GM12892 (cell line): ENCODE data around the gene POM121L12.

Source experiments
- POLR2A ChIP-seq: IDR thresholded peaks from 2 replicates; pipeline ENCODE4 v1.6.1; 2011; ENCODE audit warnings: low read depth, low read length, control low read depth
- POLR2AphosphoS5 ChIP-seq: IDR thresholded peaks from 2 replicates; pipeline ENCODE4 v1.6.1; 2011; ENCODE audit warnings: low read depth, low read length, control low read depth
- TAF1 ChIP-seq: IDR thresholded peaks from 2 replicates; pipeline ENCODE4 v1.6.1; 2011; ENCODE audit warnings: low read depth, mild to moderate bottlenecking, control low read depth, low read length, borderline replicate concordance

GRCh38 chr7:53059591-53059990, 24.2 kb downstream of the POM121L12 start:
- no peak for TF ChIP-seq POLR2A
- TF ChIP-seq POLR2AphosphoS5 = no peak
- TF ChIP-seq TAF1 = no peak
